Astrocyte (in vitro differentiated cells and primary cell): ENCODE measurements around the gene SH3RF2. TPM values are rescaled to one million over a fixed set of nuclear protein-coding genes. Genes with fewer than 3 reads are reported as not detected.

Experiments used
- DNase-seq: peaks from one replicate; pipeline ENCODE4 v3.0.0-alpha.2; 2010; ENCODE audit warnings: low read depth
- FAIRE-seq: peaks from 2 replicates; lab custom pipeline; 2011; peaks lifted over from hg19 to GRCh38; lab: Jason Lieb, UNC
- H2AFZ ChIP-seq: 2 replicates; pipeline ENCODE4 v1.6.0; 2012; ENCODE audit warnings: low read depth, low read length, inconsistent platforms
- H3K27ac ChIP-seq: 2 replicates; pipeline ENCODE4 v1.5.1; 2011; ENCODE audit warnings: low read depth, low read length, inconsistent platforms
- H3K27me3 ChIP-seq: 2 replicates; pipeline ENCODE4 v1.6.0; 2011; ENCODE audit warnings: low read length, inconsistent platforms; ENCODE audit not compliant: insufficient read depth
- H3K36me3 ChIP-seq: 2 replicates; pipeline ENCODE4 v1.5.1; 2011; ENCODE audit warnings: low read length, inconsistent platforms; ENCODE audit not compliant: insufficient read depth
- H3K4me1 ChIP-seq: 2 replicates; pipeline ENCODE4 v1.5.1; 2011; ENCODE audit warnings: low read length, inconsistent platforms; ENCODE audit not compliant: insufficient read depth
- H3K4me2 ChIP-seq: 2 replicates; pipeline ENCODE4 v1.6.0; 2012; ENCODE audit warnings: low read length, inconsistent platforms
- H3K4me3 ChIP-seq: 2 replicates; pipeline ENCODE4 v1.5.1; 2011; ENCODE audit warnings: low read depth, mild to moderate bottlenecking, low read length, inconsistent platforms; ENCODE audit not compliant: insufficient read depth
- H3K79me2 ChIP-seq: 2 replicates; pipeline ENCODE4 v1.6.0; 2012; ENCODE audit warnings: mild to moderate bottlenecking, low read length, inconsistent platforms; ENCODE audit not compliant: insufficient read depth
- H3K9ac ChIP-seq: 2 replicates; pipeline ENCODE4 v1.6.0; 2012; ENCODE audit warnings: mild to moderate bottlenecking, low read length, inconsistent platforms
- H3K9me3 ChIP-seq: 2 replicates; pipeline ENCODE4 v1.5.1; 2012; ENCODE audit warnings: low read depth, mild to moderate bottlenecking, low read length, inconsistent platforms; ENCODE audit not compliant: insufficient read depth
- H4K20me1 ChIP-seq: 2 replicates; pipeline ENCODE4 v1.6.0; 2012; ENCODE audit warnings: low read length, inconsistent platforms; ENCODE audit not compliant: insufficient read depth
- H3K27ac Mint-ChIP-seq: one replicate; pipeline ENCODE4 v1.8.0; 2021; ENCODE audit warnings: mild to moderate bottlenecking, mixed read lengths; ENCODE audit not compliant: unreplicated experiment
- H3K27me3 Mint-ChIP-seq: one replicate; pipeline ENCODE4 v1.8.0; 2021; ENCODE audit warnings: low read depth, mixed read lengths; ENCODE audit not compliant: unreplicated experiment
- H3K36me3 Mint-ChIP-seq: one replicate; pipeline ENCODE4 v1.8.0; 2021; ENCODE audit warnings: low read depth, mixed read lengths; ENCODE audit not compliant: unreplicated experiment
- H3K4me1 Mint-ChIP-seq: one replicate; pipeline ENCODE4 v1.8.0; 2021; ENCODE audit warnings: low read depth, mixed read lengths; ENCODE audit not compliant: unreplicated experiment
- H3K4me3 Mint-ChIP-seq: one replicate; pipeline ENCODE4 v1.8.0; 2021; ENCODE audit warnings: mild to moderate bottlenecking, moderate library complexity, mixed read lengths; ENCODE audit not compliant: unreplicated experiment
- H3K9me3 Mint-ChIP-seq: one replicate; pipeline ENCODE4 v1.8.0; 2021; ENCODE audit warnings: mild to moderate bottlenecking, mixed read lengths; ENCODE audit not compliant: unreplicated experiment
- CTCF ChIP-seq: IDR thresholded peaks from 2 replicates; pipeline ENCODE4 v1.5.1; 2011; ENCODE audit warnings: low read depth, mild to moderate bottlenecking, inconsistent platforms, low read length, moderate library complexity; ENCODE audit not compliant: insufficient read depth
- EZH2 ChIP-seq: IDR thresholded peaks from 2 replicates; pipeline ENCODE4 v1.6.1; 2012; ENCODE audit warnings: mild to moderate bottlenecking, low read length, inconsistent platforms; ENCODE audit not compliant: insufficient read depth
- total RNA-seq: library from RNA; stranded (reverse); gene quantifications from 2 replicates; pipeline ENCODE4 v1.2.1, GENCODE V29; 2021

Gene SH3RF2
- total RNA-seq, 1 donor from 2014 or later: 12.3 TPM

DNA sequence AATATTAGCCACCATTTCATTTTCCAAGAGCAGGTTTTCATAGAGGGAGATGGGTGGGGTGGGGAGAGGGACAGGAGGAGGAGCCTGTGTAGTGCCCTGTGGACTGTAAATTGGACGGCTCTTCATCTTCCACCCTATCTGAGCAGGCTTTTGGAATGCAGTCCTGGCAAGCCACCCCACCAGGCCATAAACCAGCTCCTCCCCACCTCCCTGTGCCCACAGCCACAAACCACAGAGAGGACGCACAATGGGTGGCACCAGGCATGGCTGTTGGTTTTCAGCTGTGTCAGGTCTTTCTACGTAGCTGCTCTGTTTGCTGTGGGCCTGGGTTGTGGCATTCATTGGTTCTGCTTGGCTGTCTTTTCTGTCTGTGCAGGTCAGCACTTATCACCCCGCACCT lies 111.0 kb downstream of the SH3RF2 start:
- Histone ChIP-seq H3K9me3 (no peaks in the 10 kb centered on the region), H2AFZ (no peak overlapping the region), H3K27me3 (no peaks in the 10 kb centered on the region), H4K20me1 (no peaks in the 10 kb centered on the region), H3K9ac (no peak overlapping the region), H3K4me1 (peaks cover 19% of the 10 kb centered on the region), H3K27ac (no peak overlapping the region), H3K36me3 (no peaks in the 10 kb centered on the region), H3K4me2 (no peak overlapping the region), H3K79me2 (no peaks in the 10 kb centered on the region), H3K4me3 (no peak overlapping the region)
- H3K9me3 Mint-ChIP-seq: no peaks in the 10 kb centered on the region
- H3K4me3 Mint-ChIP-seq: no peak overlapping the region
- DNase-seq (no peak), FAIRE-seq (no peak)
- peaks cover 36% of the 10 kb centered on the region for H3K4me1 Mint-ChIP-seq
- TF ChIP-seq EZH2 (no peak), CTCF (no peak)
- H3K36me3 Mint-ChIP-seq: peaks cover 2% of the 10 kb centered on the region
- H3K27me3 Mint-ChIP-seq: no peaks in the 10 kb centered on the region
- no peak overlapping the region for H3K27ac Mint-ChIP-seq

DNA sequence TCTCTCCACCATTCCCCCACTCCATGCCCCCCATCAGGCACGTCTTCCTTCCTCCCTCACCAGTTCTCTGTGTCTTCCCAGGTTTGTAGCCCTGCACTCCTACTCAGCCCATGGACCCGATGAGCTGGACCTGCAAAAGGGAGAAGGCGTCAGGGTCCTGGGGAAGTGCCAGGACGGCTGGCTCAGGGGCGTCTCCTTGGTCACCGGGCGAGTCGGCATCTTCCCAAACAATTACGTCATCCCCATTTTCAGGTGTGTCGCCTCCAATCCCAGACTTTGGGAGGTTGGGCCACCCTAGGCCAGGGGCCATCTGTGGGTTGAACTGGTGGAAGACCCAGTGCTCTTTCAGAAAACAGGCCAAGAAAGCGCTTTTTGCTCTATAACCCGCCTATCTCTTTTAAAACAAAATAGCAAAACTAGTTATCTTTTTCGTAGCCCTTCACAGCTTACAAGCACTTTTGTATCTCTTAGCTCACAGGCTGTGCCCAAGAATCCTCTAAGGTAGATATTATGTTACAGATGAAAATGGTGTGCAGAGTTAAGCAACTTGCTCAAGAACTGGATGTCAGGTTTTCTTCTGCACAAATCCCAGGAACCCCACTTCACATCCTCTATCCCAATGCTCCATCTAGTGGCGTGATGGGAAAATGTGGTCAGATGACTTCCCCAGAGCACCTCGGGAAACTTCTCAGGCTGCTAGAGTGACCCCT lies 112.8 kb downstream of the SH3RF2 start:
- H2AFZ ChIP-seq: no peak overlapping the region
- Mint-ChIP-seq H3K4me1 (peaks cover 27% of the 10 kb centered on the region), H3K9me3 (no peaks in the 10 kb centered on the region), H3K27me3 (no peaks in the 10 kb centered on the region), H3K4me3 (no peak overlapping the region), H3K27ac (peak overlapping the region; percentile 8), H3K36me3 (peaks cover 2% of the 10 kb centered on the region)
- peak; percentile 83 for TF ChIP-seq CTCF
- no peak for TF ChIP-seq EZH2
- peaks cover 9% of the 10 kb centered on the region for H3K4me1 ChIP-seq
- peak; percentile 58 for DNase-seq
- H3K4me3 ChIP-seq: no peak overlapping the region
- H3K9me3 ChIP-seq: no peaks in the 10 kb centered on the region
- peak; percentile 83 for FAIRE-seq
- no peaks in the 10 kb centered on the region for H3K79me2 ChIP-seq
- peaks cover 4% of the 10 kb centered on the region for H3K36me3 ChIP-seq
- H3K27ac ChIP-seq: no peak overlapping the region
- H3K27me3 ChIP-seq: no peaks in the 10 kb centered on the region
- no peak overlapping the region for H3K4me2 ChIP-seq
- peak overlapping the region; percentile 51 for H3K9ac ChIP-seq
- H4K20me1 ChIP-seq: no peaks in the 10 kb centered on the region

DNA sequence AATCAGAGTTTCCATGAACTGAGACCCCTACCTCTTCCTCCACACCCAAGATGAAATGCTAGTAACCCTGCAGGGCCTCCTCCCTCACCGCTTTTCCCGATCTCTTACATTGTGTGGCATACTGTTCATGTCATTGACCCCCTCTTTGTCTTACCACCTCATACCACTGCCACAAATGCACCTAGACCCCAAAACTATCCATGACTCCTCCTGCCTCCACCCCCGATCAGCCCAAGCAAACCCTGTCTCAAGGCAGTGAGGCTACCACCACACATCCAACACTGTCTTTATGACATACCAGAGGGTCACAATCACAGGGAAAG lies 113.3 kb downstream of the SH3RF2 start:
- H3K27ac ChIP-seq: no peak overlapping the region
- H3K36me3 Mint-ChIP-seq: peaks cover 7% of the 10 kb centered on the region
- no peaks in the 10 kb centered on the region for H4K20me1 ChIP-seq
- H2AFZ ChIP-seq: no peak overlapping the region
- peaks cover 9% of the 10 kb centered on the region for H3K4me1 ChIP-seq
- FAIRE-seq (no peak), DNase-seq (no peak)
- TF ChIP-seq EZH2: no peak
- TF ChIP-seq CTCF: no peak
- peaks cover 27% of the 10 kb centered on the region for H3K4me1 Mint-ChIP-seq
- H3K79me2 ChIP-seq: no peaks in the 10 kb centered on the region
- H3K4me3 ChIP-seq: no peak overlapping the region
- no peak overlapping the region for H3K4me2 ChIP-seq
- no peak overlapping the region for H3K4me3 Mint-ChIP-seq
- H3K9ac ChIP-seq: peak overlapping the region; percentile 51
- H3K36me3 ChIP-seq: peaks cover 4% of the 10 kb centered on the region
- no peaks in the 10 kb centered on the region for H3K9me3 Mint-ChIP-seq
- no peaks in the 10 kb centered on the region for H3K27me3 Mint-ChIP-seq
- no peaks in the 10 kb centered on the region for H3K27me3 ChIP-seq
- peak overlapping the region; percentile 8 for H3K27ac Mint-ChIP-seq
- no peaks in the 10 kb centered on the region for H3K9me3 ChIP-seq
